DMS 273 (cell line): ENCODE results near the gene KCNJ1.

Source experiments
- DNase-seq: peaks from one replicate; lab custom pipeline; 2025; ENCODE audit not compliant: unreplicated experiment; lab: John Stamatoyannopoulos, UW

KCNJ1 gene

GRCh38 chr11:128825050-128825784 is 41.9 kb downstream of the KCNJ1 start:
- DNase-seq, result no peak

GRCh38 chr11:128824191-128825049 is 42.7 kb downstream of the KCNJ1 start:
- no peak for DNase-seq

- DNase-seq, result no peak
Measured at GRCh38 chr11:128823753-128824152, 43.3 kb downstream of the KCNJ1 start.

- DNase-seq, result no peak
Measured at GRCh38 chr11:128822130-128822529, 45.0 kb downstream of the KCNJ1 start.

- no peak for DNase-seq
Measured at GRCh38 chr11:128821556-128821955, 45.5 kb downstream of the KCNJ1 start.

- no peak for DNase-seq
Measured at GRCh38 chr11:128819198-128819597, 47.9 kb downstream of the KCNJ1 start.

- peak; percentile 34 for DNase-seq
Measured at GRCh38 chr11:128814856-128815705, 52.0 kb downstream of the KCNJ1 start.

GRCh38 chr11:128813729-128814128 is 53.4 kb downstream of the KCNJ1 start:
- no peak for DNase-seq

- no peak for DNase-seq
Measured at GRCh38 chr11:128810784-128811514, 56.1 kb downstream of the KCNJ1 start.

GRCh38 chr11:128809128-128809527 is 58.0 kb downstream of the KCNJ1 start:
- DNase-seq, result no peak

- no peak for DNase-seq
Measured at GRCh38 chr11:128807909-128808308, 59.2 kb downstream of the KCNJ1 start.

GRCh38 chr11:128806506-128807261 is 60.4 kb downstream of the KCNJ1 start:
- DNase-seq, result no peak

GRCh38 chr11:128804481-128804880 is 62.6 kb downstream of the KCNJ1 start:
- no peak for DNase-seq

GRCh38 chr11:128803449-128804245 is 63.4 kb downstream of the KCNJ1 start:
- DNase-seq, result no peak

GRCh38 chr11:128803011-128803410 is 64.1 kb downstream of the KCNJ1 start:
- no peak for DNase-seq

- DNase-seq, result peak; percentile 40
Measured at GRCh38 chr11:128802358-128802981, 64.6 kb downstream of the KCNJ1 start.

GRCh38 chr11:128800871-128801417 is 66.2 kb downstream of the KCNJ1 start:
- no peak for DNase-seq

- no peak for DNase-seq
Measured at GRCh38 chr11:128796270-128796669, 70.8 kb downstream of the KCNJ1 start.
